Urothelium cell line (cell line): ENCODE measurements around the gene CALY.
"Not testable (repeated sequence)": the region's sequence is repeated elsewhere in the genome, so short reads cannot be mapped to it uniquely, and the experiment has no call there.

Experiments
- DNase-seq: peaks from one replicate; pipeline ENCODE4 v3.0.0; 2011; ENCODE audit warnings: low spot score, mixed read lengths
- FAIRE-seq: peaks from 2 replicates; lab custom pipeline; 2011; peaks lifted over from hg19 to GRCh38; lab: Jason Lieb, UNC

Gene CALY

GRCh38 chr10:133332936-133333699 is 3.6 kb downstream of the CALY start:
- no peak for DNase-seq

GRCh38 chr10:133329491-133330202 is 7.0 kb downstream of the CALY start:
- FAIRE-seq: no peak
- peak; percentile 84 for DNase-seq

More at GRCh38 chr10:133332936-133333699, 3.6 kb downstream of the CALY start:
- FAIRE-seq: no peak

- FAIRE-seq: no peak
These were observed 8.0 kb downstream of the CALY start for GRCh38 chr10:133328358-133329343.

GRCh38 chr10:133327651-133328357 is 8.9 kb downstream of the CALY start:
- FAIRE-seq (no peak), DNase-seq (no peak)

More at GRCh38 chr10:133328358-133329343, 8.0 kb downstream of the CALY start:
- DNase-seq: no peak

- DNase-seq (no peak), FAIRE-seq (no peak)
These were observed 9.7 kb downstream of the CALY start for GRCh38 chr10:133326745-133327650.

GRCh38 chr10:133326223-133326551 is 10.5 kb downstream of the CALY start:
- DNase-seq: no peak
- FAIRE-seq: no peak

- DNase-seq (no peak), FAIRE-seq (no peak)
These were observed 11.1 kb downstream of the CALY start for GRCh38 chr10:133325440-133326222.

GRCh38 chr10:133324857-133325260 is 11.8 kb downstream of the CALY start:
- DNase-seq: no peak
- FAIRE-seq: no peak

GRCh38 chr10:133324198-133324792 is 12.4 kb downstream of the CALY start:
- FAIRE-seq (no peak), DNase-seq (no peak)

- not testable (repeated sequence) for FAIRE-seq
These were observed 14.5 kb downstream of the CALY start for GRCh38 chr10:133322064-133322709.

GRCh38 chr10:133320852-133321422 is 15.8 kb downstream of the CALY start:
- DNase-seq, FAIRE-seq: not testable (repeated sequence)

More at GRCh38 chr10:133322064-133322709, 14.5 kb downstream of the CALY start:
- DNase-seq: not testable (repeated sequence)

- no peak for FAIRE-seq
- DNase-seq: peak; percentile 70
These were observed 18.1 kb downstream of the CALY start for GRCh38 chr10:133318494-133319127.

- DNase-seq: no peak
- FAIRE-seq: no peak
These were observed 20.0 kb downstream of the CALY start for GRCh38 chr10:133316732-133317131.

GRCh38 chr10:133316266-133316665 is 20.4 kb downstream of the CALY start:
- DNase-seq (no peak), FAIRE-seq (no peak)

GRCh38 chr10:133315847-133316246 is 20.8 kb downstream of the CALY start:
- no peak for FAIRE-seq

GRCh38 chr10:133314911-133315310 is 21.8 kb downstream of the CALY start:
- FAIRE-seq (no peak), DNase-seq (no peak)

More at GRCh38 chr10:133315847-133316246, 20.8 kb downstream of the CALY start:
- DNase-seq: no peak

GRCh38 chr10:133313192-133313591 is 23.5 kb downstream of the CALY start:
- no peak for FAIRE-seq

More at GRCh38 chr10:133313192-133313591, 23.5 kb downstream of the CALY start:
- no peak for DNase-seq
